Subcutaneous abdominal adipose tissue (tissue), 5 donors: ENCODE measurements around the gene BPIFB6.

Experiments used
- H3K27ac ChIP-seq: one replicate; pipeline ENCODE4 v1.7.0; 2013; ENCODE audit warnings: low read depth, mild to moderate bottlenecking, inconsistent platforms, low read length, moderate library complexity
- H3K27me3 ChIP-seq, 5 donors: one replicate each; pipeline ENCODE4 v1.7.0; 2013; ENCODE audit warnings: low read length in 5 of 5, inconsistent platforms in 1 of 5; ENCODE audit not compliant: control insufficient read depth in 5 of 5, insufficient read depth in 4 of 5
- H3K36me3 ChIP-seq, 5 donors: one replicate each; pipeline ENCODE4 v1.7.0; 2013; ENCODE audit warnings: low read length in 5 of 5; ENCODE audit not compliant: control insufficient read depth in 5 of 5, insufficient read depth in 5 of 5
- H3K4me1 ChIP-seq, 5 donors: one replicate each; pipeline ENCODE4 v1.7.0; 2013; ENCODE audit warnings: low read length in 5 of 5, mild to moderate bottlenecking in 3 of 5, moderate library complexity in 1 of 5; ENCODE audit not compliant: control insufficient read depth in 5 of 5, insufficient read depth in 5 of 5
- H3K4me3 ChIP-seq, 5 donors: one replicate each; pipeline ENCODE4 v1.7.0; 2013; ENCODE audit warnings: low read length in 5 of 5, low read depth in 1 of 5
- H3K9ac ChIP-seq, 5 donors: one replicate each; pipeline ENCODE4 v1.7.0; 2013; ENCODE audit warnings: low read length in 5 of 5, mild to moderate bottlenecking in 4 of 5, moderate library complexity in 3 of 5
- H3K9me3 ChIP-seq, 5 donors: one replicate each; pipeline ENCODE4 v1.7.0; 2013; ENCODE audit warnings: low read length in 5 of 5; ENCODE audit not compliant: control insufficient read depth in 5 of 5
- donor health status: healthy.
- donor health status: healthy.
- donor health status: healthy.
- donor health status: healthy.
- donor health status: healthy.

The BPIFB6 gene

GRCh38 chr20:33031531-33031930 lies at the start of gene BPIFB6:
BPIFB6 (plus strand) TSS chr20:33031648; CDS start chr20:33031648, 0 bp downstream.
- Histone ChIP-seq H3K27me3 (peaks cover 0 to 25% (median 11%) of the 10 kb centered on the region in 5 donors), H3K4me3 (no peak within 1 kb of the TSS), H3K9ac (no peak within 1 kb of the TSS), H3K9me3 (peaks cover 0 to 8% (median 5%) of the 10 kb centered on the region in 5 donors), H3K4me1 (no peaks in the 10 kb centered on the region), H3K36me3 (no peaks in the 10 kb centered on the region), H3K27ac (no peak within 1 kb of the TSS)

GRCh38 chr20:32982617-32983458 lies 48.6 kb upstream of the BPIFB6 start:
- H3K9ac ChIP-seq, result no peak overlapping the region
- H3K9me3 ChIP-seq, result no peaks in the 10 kb centered on the region
- no peaks in the 10 kb centered on the region for H3K4me1 ChIP-seq
- H3K27ac ChIP-seq, result no peak overlapping the region
- H3K4me3 ChIP-seq, result no peak overlapping the region
- no peaks in the 10 kb centered on the region for H3K36me3 ChIP-seq
- peaks cover 0 to 15% (median 10%) of the 10 kb centered on the region in 5 donors for H3K27me3 ChIP-seq

GRCh38 chr20:32983459-32984112 lies 47.9 kb upstream of the BPIFB6 start:
- no peak overlapping the region for H3K9ac ChIP-seq
- H3K27me3 ChIP-seq, result peaks cover 0 to 17% (median 10%) of the 10 kb centered on the region in 5 donors
- H3K27ac ChIP-seq, result no peak overlapping the region
- no peak overlapping the region for H3K4me3 ChIP-seq
- no peaks in the 10 kb centered on the region for H3K4me1 ChIP-seq
- H3K9me3 ChIP-seq, result no peaks in the 10 kb centered on the region
- no peaks in the 10 kb centered on the region for H3K36me3 ChIP-seq

GRCh38 chr20:32984196-32984595 lies 47.3 kb upstream of the BPIFB6 start:
- no peak overlapping the region for H3K9ac ChIP-seq
- H3K36me3 ChIP-seq, result no peaks in the 10 kb centered on the region
- H3K27ac ChIP-seq, result no peak overlapping the region
- H3K27me3 ChIP-seq, result peaks cover 0 to 17% (median 10%) of the 10 kb centered on the region in 5 donors
- no peak overlapping the region for H3K4me3 ChIP-seq
- no peaks in the 10 kb centered on the region for H3K9me3 ChIP-seq
- H3K4me1 ChIP-seq, result no peaks in the 10 kb centered on the region

- H3K9ac ChIP-seq, result no peak overlapping the region
- H3K36me3 ChIP-seq, result no peaks in the 10 kb centered on the region
- no peaks in the 10 kb centered on the region for H3K9me3 ChIP-seq
- H3K27me3 ChIP-seq, result peaks cover 4 to 16% (median 10%) of the 10 kb centered on the region in 5 donors
- no peaks in the 10 kb centered on the region for H3K4me1 ChIP-seq
- H3K4me3 ChIP-seq, result no peak overlapping the region
- H3K27ac ChIP-seq, result no peak overlapping the region
Measured at GRCh38 chr20:32984631-32985354, 46.7 kb upstream of the BPIFB6 start.

GRCh38 chr20:32985596-32985995 lies 45.9 kb upstream of the BPIFB6 start:
- Histone ChIP-seq H3K9me3 (peaks cover 0 to 5% (median 0%) of the 10 kb centered on the region in 5 donors), H3K27ac (no peak overlapping the region), H3K4me3 (no peak overlapping the region), H3K27me3 (peaks cover 4 to 21% (median 15%) of the 10 kb centered on the region in 5 donors), H3K36me3 (no peaks in the 10 kb centered on the region), H3K4me1 (no peaks in the 10 kb centered on the region), H3K9ac (no peak overlapping the region)

GRCh38 chr20:32986331-32986966 lies 45.0 kb upstream of the BPIFB6 start:
- peaks cover 4 to 21% (median 15%) of the 10 kb centered on the region in 5 donors for H3K27me3 ChIP-seq
- H3K9ac ChIP-seq, result no peak overlapping the region
- H3K4me3 ChIP-seq, result no peak overlapping the region
- H3K4me1 ChIP-seq, result no peaks in the 10 kb centered on the region
- H3K9me3 ChIP-seq, result peaks cover 0 to 5% (median 0%) of the 10 kb centered on the region in 5 donors
- H3K36me3 ChIP-seq, result no peaks in the 10 kb centered on the region
- no peak overlapping the region for H3K27ac ChIP-seq

GRCh38 chr20:32987044-32987825 lies 44.2 kb upstream of the BPIFB6 start:
- H3K27ac ChIP-seq, result no peak overlapping the region

GRCh38 chr20:32988008-32988407 lies 43.4 kb upstream of the BPIFB6 start:
- no peak overlapping the region for H3K9ac ChIP-seq
- no peak overlapping the region for H3K27ac ChIP-seq
- peaks cover 4 to 21% (median 18%) of the 10 kb centered on the region in 5 donors for H3K27me3 ChIP-seq
- no peak overlapping the region for H3K4me3 ChIP-seq
- H3K9me3 ChIP-seq, result peaks cover 0 to 5% (median 0%) of the 10 kb centered on the region in 5 donors
- H3K36me3 ChIP-seq, result no peaks in the 10 kb centered on the region
- H3K4me1 ChIP-seq, result no peaks in the 10 kb centered on the region

More at GRCh38 chr20:32987044-32987825, 44.2 kb upstream of the BPIFB6 start:
- Histone ChIP-seq H3K9me3 (peaks cover 0 to 5% (median 0%) of the 10 kb centered on the region in 5 donors), H3K9ac (no peak overlapping the region), H3K4me1 (no peaks in the 10 kb centered on the region), H3K36me3 (no peaks in the 10 kb centered on the region), H3K27me3 (peaks cover 4 to 21% (median 18%) of the 10 kb centered on the region in 5 donors), H3K4me3 (no peak overlapping the region)
